Progenitor cell of endocrine pancreas (in vitro differentiated cells): ENCODE measurements around the gene VPS33B. TPM values are rescaled to one million over a fixed set of nuclear protein-coding genes. Genes with fewer than 3 reads are reported as not detected.

Experiments
- DNase-seq: peaks from one replicate; pipeline ENCODE4 v3.0.0; 2021; ENCODE audit warnings: low spot score; ENCODE audit not compliant: unreplicated experiment
- H3K27ac Mint-ChIP-seq: 2 replicates; pipeline ENCODE4 v1.8.0; 2021; ENCODE audit warnings: mild to moderate bottlenecking, moderate library complexity, mixed read lengths
- H3K27me3 Mint-ChIP-seq: 2 replicates; pipeline ENCODE4 v1.8.0; 2021; ENCODE audit warnings: mixed read lengths
- H3K36me3 Mint-ChIP-seq: 2 replicates; pipeline ENCODE4 v1.8.0; 2022; ENCODE audit warnings: mixed read lengths; ENCODE audit not compliant: insufficient read depth
- H3K4me1 Mint-ChIP-seq: 2 replicates; pipeline ENCODE4 v1.8.0; 2021; ENCODE audit warnings: low read depth, mixed read lengths
- H3K4me3 Mint-ChIP-seq: 2 replicates; pipeline ENCODE4 v1.8.0; 2021; ENCODE audit warnings: low read depth, mild to moderate bottlenecking, moderate library complexity, mixed read lengths
- H3K9me3 Mint-ChIP-seq: 2 replicates; pipeline ENCODE4 v1.8.0; 2021; ENCODE audit warnings: low read depth, mixed read lengths
- CTCF ChIP-seq: fragments of 200-600 bp; sonication (generic); IDR thresholded peaks from one replicate; pipeline ENCODE4 v1.5.0; 2021; ENCODE audit warnings: antibody characterized with exemption, mild to moderate bottlenecking; ENCODE audit not compliant: unreplicated experiment
- total RNA-seq: library from RNA; stranded (reverse); gene quantifications from 2 replicates; pipeline ENCODE4 v1.2.1, GENCODE V29; 2021

The VPS33B gene
- total RNA-seq, 1 donor from 2014 or later: 28.0 TPM

- no peaks in the 10 kb centered on the region for H3K9me3 Mint-ChIP-seq
- no peak overlapping the region for H3K27ac Mint-ChIP-seq
- no peak for TF ChIP-seq CTCF
- peaks cover 9% of the 10 kb centered on the region for H3K4me1 Mint-ChIP-seq
- no peak for DNase-seq
- H3K36me3 Mint-ChIP-seq: peaks cover 12% of the 10 kb centered on the region
- no peaks in the 10 kb centered on the region for H3K27me3 Mint-ChIP-seq
- no peak overlapping the region for H3K4me3 Mint-ChIP-seq
Observed at GRCh38 chr15:90959028-90959595, 63.3 kb downstream of the VPS33B start.

GRCh38 chr15:90957791-90958190 lies 64.6 kb downstream of the VPS33B start:
- H3K9me3 Mint-ChIP-seq: no peaks in the 10 kb centered on the region
- no peaks in the 10 kb centered on the region for H3K27me3 Mint-ChIP-seq
- H3K4me3 Mint-ChIP-seq: peak overlapping the region; percentile 79
- no peak for TF ChIP-seq CTCF
- H3K27ac Mint-ChIP-seq: peak overlapping the region; percentile 64
- peaks cover 9% of the 10 kb centered on the region for H3K4me1 Mint-ChIP-seq
- no peak for DNase-seq
- peaks cover 11% of the 10 kb centered on the region for H3K36me3 Mint-ChIP-seq

- peak; percentile 30 for DNase-seq
- Mint-ChIP-seq H3K27me3 (no peaks in the 10 kb centered on the region), H3K27ac (peak overlapping the region; percentile 69), H3K4me3 (peak overlapping the region; percentile 86), H3K36me3 (peaks cover 8% of the 10 kb centered on the region), H3K4me1 (peaks cover 9% of the 10 kb centered on the region), H3K9me3 (no peaks in the 10 kb centered on the region)
- no peak for TF ChIP-seq CTCF
Observed at GRCh38 chr15:90957031-90957790, 65.2 kb downstream of the VPS33B start.

GRCh38 chr15:90956274-90957030 lies 65.9 kb downstream of the VPS33B start:
- peaks cover 9% of the 10 kb centered on the region for H3K36me3 Mint-ChIP-seq
- DNase-seq: peak; percentile 87
- peak; percentile 98 for TF ChIP-seq CTCF
- no peaks in the 10 kb centered on the region for H3K27me3 Mint-ChIP-seq
- peaks cover 9% of the 10 kb centered on the region for H3K4me1 Mint-ChIP-seq
- peak overlapping the region; percentile 86 for H3K4me3 Mint-ChIP-seq
- peak overlapping the region; percentile 69 for H3K27ac Mint-ChIP-seq
- H3K9me3 Mint-ChIP-seq: no peaks in the 10 kb centered on the region

- peaks cover 9% of the 10 kb centered on the region for H3K4me1 Mint-ChIP-seq
- no peak overlapping the region for H3K27ac Mint-ChIP-seq
- DNase-seq: no peak
- peak overlapping the region; percentile 86 for H3K4me3 Mint-ChIP-seq
- H3K27me3 Mint-ChIP-seq: no peaks in the 10 kb centered on the region
- H3K9me3 Mint-ChIP-seq: no peaks in the 10 kb centered on the region
- no peak for TF ChIP-seq CTCF
- peaks cover 9% of the 10 kb centered on the region for H3K36me3 Mint-ChIP-seq
Observed at GRCh38 chr15:90955624-90956273, 66.6 kb downstream of the VPS33B start.
